Measurements from ENCODE around the gene FLOT1. TPM values are rescaled to one million over a fixed set of nuclear protein-coding genes. Genes with fewer than 3 reads are reported as not detected.
"Not testable (repeated sequence)": the region's sequence is repeated elsewhere in the genome, so short reads cannot be mapped to it uniquely, and the experiment has no call there.

Gene FLOT1
- total RNA-seq, 1 donor from 2014 or later, result 77.6 TPM

DNA sequence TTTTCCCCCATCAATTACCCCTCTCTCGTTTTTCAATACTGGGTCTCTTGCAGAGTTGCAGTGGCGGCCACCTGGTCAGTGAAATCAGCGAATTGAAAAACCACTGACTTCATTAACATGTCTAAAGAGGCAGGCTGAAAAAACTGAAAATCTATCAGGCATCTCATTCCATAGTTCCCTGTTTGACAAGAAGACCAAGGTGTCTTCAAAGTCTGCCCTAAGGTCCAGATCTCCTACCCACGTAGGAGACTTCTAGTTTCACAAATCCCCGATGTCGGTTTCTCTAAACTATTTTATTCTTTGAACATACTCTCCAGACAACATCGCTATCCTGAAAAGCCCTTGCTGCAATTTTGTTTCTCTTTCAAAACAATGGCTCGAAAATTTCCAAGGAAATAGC is 23.1 kb downstream of the FLOT1 start:
- Histone ChIP-seq H4K20me1 (ENCODE audit: insufficient read depth, low read length) (peaks cover 29% of the 10 kb centered on the region), H3K9me3 (ENCODE audit: insufficient read depth, low read depth, low read length) (no peaks in the 10 kb centered on the region), H3K9ac (ENCODE audit: low read length) (peak overlapping the region; percentile 97), H3K79me2 (ENCODE audit: insufficient read depth, low read length) (peaks cover 73% of the 10 kb centered on the region), H3K36me3 (ENCODE audit: insufficient read depth, low read length) (peaks cover 17% of the 10 kb centered on the region), H3K4me1 (ENCODE audit: insufficient read depth, low read length) (peaks cover 33% of the 10 kb centered on the region), H3K4me2 (ENCODE audit: low read length) (peak overlapping the region; percentile 89), H2AFZ (ENCODE audit: low read depth, low read length) (peak overlapping the region; percentile 4), H3K27me3 (ENCODE audit: insufficient read depth, low read length) (no peaks in the 10 kb centered on the region), H3K4me3 (ENCODE audit: insufficient read depth, low read depth, low read length) (peak overlapping the region; percentile 97), H3K27ac (ENCODE audit: low read depth, low read length) (peak overlapping the region; percentile 90)
- Mint-ChIP-seq H3K4me3 (ENCODE audit: unreplicated experiment) (peak overlapping the region; percentile 100), H3K4me1 (ENCODE audit: low read depth, unreplicated experiment) (peaks cover 34% of the 10 kb centered on the region), H3K27me3 (ENCODE audit: low read depth, unreplicated experiment) (no peaks in the 10 kb centered on the region), H3K27ac (ENCODE audit: unreplicated experiment) (peak overlapping the region; percentile 98), H3K9me3 (ENCODE audit: unreplicated experiment) (no peaks in the 10 kb centered on the region), H3K36me3 (ENCODE audit: low read depth, unreplicated experiment) (peaks cover 26% of the 10 kb centered on the region)
- no peak for DNase-seq (ENCODE audit: low read depth)
- TF ChIP-seq CTCF (IDR thresholded peaks at IDR 0.05; ENCODE audit: insufficient read depth, low read depth, low read length) (no peak), EZH2 (IDR thresholded peaks at IDR 0.05; ENCODE audit: insufficient read depth, low read length) (no peak)
- no peak for FAIRE-seq

GRCh38 chr6:30717845-30718720 is 24.4 kb downstream of the FLOT1 start:
- peak overlapping the region; percentile 89 for H3K4me2 ChIP-seq (ENCODE audit: low read length)
- not testable (repeated sequence) for DNase-seq (ENCODE audit: low read depth); FAIRE-seq; H3K9me3 ChIP-seq (ENCODE audit: insufficient read depth, low read depth, low read length); H2AFZ ChIP-seq (ENCODE audit: low read depth, low read length); H3K9me3 Mint-ChIP-seq (ENCODE audit: unreplicated experiment); H3K27me3 Mint-ChIP-seq (ENCODE audit: low read depth, unreplicated experiment); H3K27me3 ChIP-seq (ENCODE audit: insufficient read depth, low read length)
- peaks cover 17% of the 10 kb centered on the region for H4K20me1 ChIP-seq (ENCODE audit: insufficient read depth, low read length)
- H3K36me3 ChIP-seq (ENCODE audit: insufficient read depth, low read length), result peaks cover 12% of the 10 kb centered on the region
- H3K4me3 Mint-ChIP-seq (ENCODE audit: unreplicated experiment), result peak overlapping the region; percentile 100
- H3K79me2 ChIP-seq (ENCODE audit: insufficient read depth, low read length), result peaks cover 61% of the 10 kb centered on the region
- H3K27ac Mint-ChIP-seq (ENCODE audit: unreplicated experiment), result peak overlapping the region; percentile 100
- H3K4me1 ChIP-seq (ENCODE audit: insufficient read depth, low read length), result peaks cover 23% of the 10 kb centered on the region
- H3K4me1 Mint-ChIP-seq (ENCODE audit: low read depth, unreplicated experiment), result peaks cover 22% of the 10 kb centered on the region
- peak overlapping the region; percentile 74 for H3K9ac ChIP-seq (ENCODE audit: low read length)
- H3K4me3 ChIP-seq (ENCODE audit: insufficient read depth, low read depth, low read length), result peak overlapping the region; percentile 47
- peaks cover 24% of the 10 kb centered on the region for H3K36me3 Mint-ChIP-seq (ENCODE audit: low read depth, unreplicated experiment)
- H3K27ac ChIP-seq (ENCODE audit: low read depth, low read length), result peak overlapping the region; percentile 90

GRCh38 chr6:30717129-30717844 is 25.2 kb downstream of the FLOT1 start, which contains the start of gene MDC1:
TSS of gene MDC1 (minus strand) at chr6:30717281. CDS start at chr6:30715175, 2,106 bp downstream.
- no peaks in the 10 kb centered on the region for H3K9me3 Mint-ChIP-seq (ENCODE audit: unreplicated experiment)
- H3K4me3 Mint-ChIP-seq (ENCODE audit: unreplicated experiment), result peak within 1 kb of the TSS; percentile 94
- FAIRE-seq (peak; percentile 86), DNase-seq (ENCODE audit: low read depth) (peak; percentile 100)
- H3K27me3 Mint-ChIP-seq (ENCODE audit: low read depth, unreplicated experiment), result no peaks in the 10 kb centered on the region
- peaks cover 53% of the 10 kb centered on the region for H3K79me2 ChIP-seq (ENCODE audit: insufficient read depth, low read length)
- H3K36me3 Mint-ChIP-seq (ENCODE audit: low read depth, unreplicated experiment), result peaks cover 29% of the 10 kb centered on the region
- H3K27me3 ChIP-seq (ENCODE audit: insufficient read depth, low read length), result no peaks in the 10 kb centered on the region
- H3K4me1 ChIP-seq (ENCODE audit: insufficient read depth, low read length), result peaks cover 19% of the 10 kb centered on the region
- H3K27ac Mint-ChIP-seq (ENCODE audit: unreplicated experiment), result peak within 1 kb of the TSS; percentile 100
- peak within 1 kb of the TSS; percentile 88 for H3K4me2 ChIP-seq (ENCODE audit: low read length)
- peak within 1 kb of the TSS; percentile 78 for H3K4me3 ChIP-seq (ENCODE audit: insufficient read depth, low read depth, low read length)
- H3K4me1 Mint-ChIP-seq (ENCODE audit: low read depth, unreplicated experiment), result peaks cover 21% of the 10 kb centered on the region
- no peaks in the 10 kb centered on the region for H3K9me3 ChIP-seq (ENCODE audit: insufficient read depth, low read depth, low read length)
- H4K20me1 ChIP-seq (ENCODE audit: insufficient read depth, low read length), result peaks cover 9% of the 10 kb centered on the region
- TF ChIP-seq CTCF (IDR thresholded peaks at IDR 0.05; ENCODE audit: insufficient read depth, low read depth, low read length), result peak; percentile 13
- no peak for TF ChIP-seq EZH2 (IDR thresholded peaks at IDR 0.05; ENCODE audit: insufficient read depth, low read length)
- H3K36me3 ChIP-seq (ENCODE audit: insufficient read depth, low read length), result peaks cover 15% of the 10 kb centered on the region
- H3K9ac ChIP-seq (ENCODE audit: low read length), result peak within 1 kb of the TSS; percentile 85
- H3K27ac ChIP-seq (ENCODE audit: low read depth, low read length), result peak within 1 kb of the TSS; percentile 90
- peak within 1 kb of the TSS; percentile 67 for H2AFZ ChIP-seq (ENCODE audit: low read depth, low read length)
